HCT116 (cell line): ENCODE data around the gene STMP1.

Source experiments
- CTCF ChIP-seq, 3 experiments: fragments of 200-600 bp in 1 of 3; sonication (generic) in 1 of 3; IDR thresholded peaks in 2 of 3; conservative IDR thresholded peaks in 1 of 3; 2 replicates each; pipeline ENCODE4 v1.5.1; 2012 to 2017; ENCODE audit warnings: low read depth in 2 of 3, low read length in 2 of 3, antibody characterized with exemption in 1 of 3, borderline replicate concordance in 1 of 3, control low read depth in 1 of 3, mild to moderate bottlenecking in 1 of 3, mixed read lengths in 1 of 3, mixed run types in 1 of 3, moderate library complexity in 1 of 3; ENCODE audit not compliant: insufficient read depth in 1 of 3
- EZH2phosphoT487 ChIP-seq: fragments of 200-600 bp; IDR thresholded peaks from 2 replicates; pipeline ENCODE4 v1.6.1; 2018; ENCODE audit warnings: antibody characterized with exemption, borderline replicate concordance
- POLR2A ChIP-seq: IDR thresholded peaks from 2 replicates; pipeline ENCODE4 v1.7.0; 2011; ENCODE audit warnings: borderline replicate concordance; ENCODE audit not compliant: insufficient read depth, insufficient read length; ENCODE audit errors: extremely low read depth
- REST ChIP-seq: IDR thresholded peaks from 2 replicates; pipeline ENCODE4 v1.6.1; 2012; ENCODE audit warnings: low read depth
- SRF ChIP-seq: IDR thresholded peaks from 2 replicates; pipeline ENCODE4 v1.6.1; 2012; ENCODE audit warnings: low read depth
- TCF7L2 ChIP-seq: IDR thresholded peaks from 2 replicates; pipeline ENCODE4 v1.7.0; 2011; ENCODE audit warnings: borderline replicate concordance, inconsistent platforms; ENCODE audit not compliant: insufficient read depth, insufficient read length; ENCODE audit errors: extremely low read depth
- YY1 ChIP-seq: IDR thresholded peaks from 2 replicates; pipeline ENCODE4 v1.6.1; 2011; ENCODE audit warnings: low read length, low read depth, moderate library complexity, mild to moderate bottlenecking; ENCODE audit not compliant: insufficient replicate concordance; ENCODE audit errors: extremely low read depth
- ZBTB33 ChIP-seq: IDR thresholded peaks from 2 replicates; pipeline ENCODE4 v1.6.1; 2011; ENCODE audit warnings: mild to moderate bottlenecking, low read length, moderate library complexity; ENCODE audit not compliant: insufficient replicate concordance; ENCODE audit errors: extremely low read depth
- ZNF274 ChIP-seq: fragments of 200-500 bp; sonication (Bioruptor generic); IDR thresholded peaks from 2 replicates; pipeline ENCODE4 v1.6.1; 2014; ENCODE audit warnings: mild to moderate bottlenecking, low read depth, low read length, inconsistent platforms

GRCh38 chr7:135665042-135665441, 2.7 kb downstream of the STMP1 start:
- TF ChIP-seq POLR2A: no peak
- TF ChIP-seq REST: no peak
- TF ChIP-seq ZNF274: no peak
- TF ChIP-seq CTCF (IDR thresholded peaks at IDR 0.05 in 2 of 3, conservative IDR thresholded peaks at IDR 0.05 in 1 of 3; ENCODE audit: borderline replicate concordance in 1 of 3, insufficient read depth in 1 of 3, low read depth in 2 of 3, low read length in 2 of 3): no peak
- TF ChIP-seq ZBTB33: no peak
- TF ChIP-seq EZH2phosphoT487: no peak
- TF ChIP-seq YY1: no peak
- TF ChIP-seq TCF7L2: no peak
- no peak for TF ChIP-seq SRF
